Activated T-helper 9 cell treated with anti-CD3 and anti-CD28 coated beads, Interleukin-2, amount 50 U/mL, for 16 hours (primary cell): ENCODE results near the gene CUL4A.
A peak's percentile ranks its signal among the peaks of the same experiment; 100 is the strongest.

Experiments used
- DNase-seq: peaks from one replicate; pipeline ENCODE4 v3.0.0-alpha.2; 2020; ENCODE audit warnings: low read depth

Gene CUL4A

GRCh38 chr13:113179374-113180230, 29.8 kb upstream of the CUL4A start:
- no peak for DNase-seq

GRCh38 chr13:113182046-113182445, 27.4 kb upstream of the CUL4A start:
- DNase-seq = no peak

GRCh38 chr13:113183450-113184129, 25.8 kb upstream of the CUL4A start:
- no peak for DNase-seq

GRCh38 chr13:113184568-113185440, 24.6 kb upstream of the CUL4A start:
- DNase-seq = no peak

- DNase-seq = no peak
These were observed 23.1 kb upstream of the CUL4A start for GRCh38 chr13:113186061-113186900.

- DNase-seq = peak; percentile 57
These were observed 22.1 kb upstream of the CUL4A start for GRCh38 chr13:113187263-113187669.

- DNase-seq = no peak
These were observed 21.3 kb upstream of the CUL4A start for GRCh38 chr13:113187883-113188665.

- DNase-seq = no peak
These were observed 19.2 kb upstream of the CUL4A start for GRCh38 chr13:113190181-113190580.

GRCh38 chr13:113192279-113192678, 17.1 kb upstream of the CUL4A start:
- DNase-seq = no peak

GRCh38 chr13:113192902-113193301, 16.5 kb upstream of the CUL4A start:
- no peak for DNase-seq

GRCh38 chr13:113195360-113195759, 14.1 kb upstream of the CUL4A start:
- DNase-seq = no peak

- DNase-seq = no peak
These were observed 12.3 kb upstream of the CUL4A start for GRCh38 chr13:113196970-113197737.

GRCh38 chr13:113201815-113202214, 7.6 kb upstream of the CUL4A start:
- DNase-seq = no peak

- no peak for DNase-seq
These were observed 6.5 kb upstream of the CUL4A start for GRCh38 chr13:113202912-113203311.

- no peak for DNase-seq
These were observed 5.7 kb upstream of the CUL4A start for GRCh38 chr13:113203507-113204377.

GRCh38 chr13:113204378-113204734, 5.1 kb upstream of the CUL4A start:
- DNase-seq = no peak

- no peak for DNase-seq
These were observed 3.9 kb upstream of the CUL4A start for GRCh38 chr13:113205428-113205931.

- DNase-seq = no peak
These were observed 2.0 kb upstream of the CUL4A start for GRCh38 chr13:113207460-113207859.

- no peak for DNase-seq
These were observed 1.5 kb upstream of the CUL4A start for GRCh38 chr13:113207890-113208420.
